GM19372 (cell line): ENCODE results near the gene EME2.

Experiments used
- ATAC-seq: cut with Tn5 transposase; IDR thresholded peaks from one replicate; pipeline ENCODE4 v1.9.1; 2021; ENCODE audit warnings: mild to moderate bottlenecking, low read depth, moderate library complexity; ENCODE audit not compliant: unreplicated experiment

EME2 gene

DNA sequence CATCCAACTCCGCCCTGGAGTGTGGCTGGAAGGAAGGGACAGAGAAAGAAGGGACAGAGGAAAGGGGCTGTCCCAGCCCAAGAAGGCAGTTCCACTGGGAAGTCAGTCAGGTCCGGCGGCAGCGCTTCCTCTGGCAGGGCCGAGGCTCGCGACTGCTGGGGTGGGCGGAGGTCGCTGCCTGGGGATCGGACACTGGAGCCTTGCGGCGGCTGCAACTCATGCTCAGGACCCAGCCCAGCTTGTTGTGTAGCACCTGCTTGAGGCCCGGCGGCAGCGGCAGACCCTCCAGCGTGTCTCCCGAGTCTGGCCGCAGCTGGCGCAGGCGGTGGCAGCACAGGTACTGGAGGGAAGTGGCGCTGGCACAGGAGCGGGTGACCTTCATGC lies 4.4 kb downstream of the EME2 start:
- ATAC-seq = no peak

DNA sequence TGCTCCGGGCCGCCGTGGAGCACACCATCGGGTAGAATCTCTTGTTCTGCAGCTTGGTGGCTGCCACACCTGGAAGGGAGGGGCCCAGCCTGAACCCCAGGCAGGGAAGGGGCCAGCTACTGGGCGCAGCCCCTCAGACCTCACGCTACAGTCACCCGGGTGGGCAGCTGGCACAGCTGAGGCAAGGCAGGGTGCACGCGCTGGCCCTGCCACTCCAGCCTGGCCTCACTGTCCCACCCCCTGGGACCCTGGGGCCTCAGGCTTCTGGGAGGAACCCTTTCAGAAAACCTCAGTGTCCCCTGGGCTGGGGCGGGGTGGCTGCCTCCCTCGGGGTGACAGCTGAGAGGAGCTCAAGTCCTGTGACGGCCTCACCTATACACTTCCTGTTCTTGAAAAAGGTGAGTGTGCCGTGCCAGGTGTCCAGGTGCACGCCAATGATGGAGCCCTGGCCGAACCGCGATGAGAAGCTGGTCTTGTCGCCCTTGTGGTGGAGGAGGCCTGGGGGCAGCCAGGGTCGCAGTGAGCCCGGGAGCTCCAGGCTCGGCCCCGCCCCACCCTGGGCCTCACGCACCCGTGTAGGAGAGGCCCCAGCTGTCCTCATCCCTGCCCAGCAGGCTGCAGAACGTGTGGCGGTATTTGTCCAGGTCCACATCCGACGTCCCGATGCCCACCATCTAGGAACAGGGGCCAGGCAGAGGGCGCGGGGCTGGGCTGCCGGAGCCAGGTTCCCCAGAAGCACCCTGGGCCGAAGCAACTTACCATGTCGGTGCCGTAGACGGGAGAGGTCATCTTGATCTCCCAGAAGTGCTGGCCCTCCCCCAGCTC lies 5.0 kb downstream of the EME2 start:
- ATAC-seq = no peak

DNA sequence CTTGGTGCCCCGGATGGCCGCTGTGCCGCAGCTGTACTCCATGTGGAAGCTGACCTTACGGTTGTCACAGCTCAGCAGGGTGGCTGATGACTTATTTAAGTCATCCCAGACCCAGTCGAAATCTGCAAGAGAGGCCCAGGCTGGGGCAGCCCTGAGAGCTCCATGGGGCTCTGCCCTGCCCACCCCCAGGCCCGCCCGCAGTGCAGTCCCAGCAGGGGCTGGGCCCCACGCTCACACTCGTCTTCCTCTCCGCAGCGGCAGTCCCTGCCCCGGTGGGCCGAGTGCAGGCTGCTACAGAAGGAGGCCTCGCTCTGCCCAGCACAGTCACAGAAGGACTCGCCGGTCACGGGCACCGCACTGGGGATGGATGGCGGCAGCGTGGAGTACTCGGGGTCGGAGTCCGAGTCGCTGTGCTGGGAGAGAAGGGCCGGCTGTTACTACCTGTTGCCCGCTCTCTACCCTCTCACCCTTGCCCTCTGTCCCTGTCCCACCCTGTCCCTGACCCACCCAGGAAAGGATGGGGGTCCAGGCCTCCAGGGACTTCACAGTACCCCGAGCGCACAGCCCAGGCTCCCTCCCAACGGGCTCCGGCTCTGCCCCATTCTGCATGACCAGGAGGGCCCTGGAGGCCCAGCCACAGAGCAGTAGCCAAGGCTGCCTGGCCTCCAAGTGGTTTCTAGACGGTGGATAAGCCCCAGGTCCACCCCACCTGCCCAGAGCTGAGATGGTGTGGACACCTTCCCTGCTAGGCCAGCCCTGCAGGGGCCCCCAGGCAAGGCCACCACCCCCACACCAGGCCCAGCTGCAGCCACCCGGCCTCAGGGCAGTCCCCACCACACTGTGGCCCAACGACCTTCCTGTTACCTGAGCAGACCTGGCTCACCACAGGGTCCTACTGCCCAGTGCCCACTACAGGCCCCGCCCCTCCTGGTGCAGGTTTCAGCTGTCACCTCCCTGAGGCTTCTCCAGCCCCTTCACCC lies 5.9 kb downstream of the EME2 start:
- ATAC-seq = no peak

DNA sequence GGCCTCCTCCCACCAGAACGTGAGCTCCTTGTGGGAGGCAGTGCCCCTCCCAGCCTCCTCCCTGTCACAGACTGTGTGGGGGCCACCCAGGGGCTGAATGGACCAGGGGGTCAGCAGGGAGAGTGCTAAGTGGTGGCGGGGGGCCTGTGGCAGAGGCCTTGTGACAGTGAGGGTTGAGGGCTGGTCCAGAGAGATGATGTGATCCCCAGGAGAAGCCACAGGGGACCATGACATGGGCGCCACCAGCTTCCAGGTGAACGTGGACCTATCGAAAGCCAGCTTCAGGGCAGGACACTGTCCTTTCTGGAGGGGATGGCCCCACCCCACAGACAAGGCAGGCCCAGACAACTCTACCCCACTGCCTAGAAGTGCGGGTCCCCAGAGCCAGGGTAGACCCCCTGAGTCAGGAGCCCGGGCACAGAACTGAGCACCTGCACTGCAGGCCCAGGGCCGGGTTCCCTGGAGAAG lies 6.7 kb downstream of the EME2 start:
- no peak for ATAC-seq

DNA sequence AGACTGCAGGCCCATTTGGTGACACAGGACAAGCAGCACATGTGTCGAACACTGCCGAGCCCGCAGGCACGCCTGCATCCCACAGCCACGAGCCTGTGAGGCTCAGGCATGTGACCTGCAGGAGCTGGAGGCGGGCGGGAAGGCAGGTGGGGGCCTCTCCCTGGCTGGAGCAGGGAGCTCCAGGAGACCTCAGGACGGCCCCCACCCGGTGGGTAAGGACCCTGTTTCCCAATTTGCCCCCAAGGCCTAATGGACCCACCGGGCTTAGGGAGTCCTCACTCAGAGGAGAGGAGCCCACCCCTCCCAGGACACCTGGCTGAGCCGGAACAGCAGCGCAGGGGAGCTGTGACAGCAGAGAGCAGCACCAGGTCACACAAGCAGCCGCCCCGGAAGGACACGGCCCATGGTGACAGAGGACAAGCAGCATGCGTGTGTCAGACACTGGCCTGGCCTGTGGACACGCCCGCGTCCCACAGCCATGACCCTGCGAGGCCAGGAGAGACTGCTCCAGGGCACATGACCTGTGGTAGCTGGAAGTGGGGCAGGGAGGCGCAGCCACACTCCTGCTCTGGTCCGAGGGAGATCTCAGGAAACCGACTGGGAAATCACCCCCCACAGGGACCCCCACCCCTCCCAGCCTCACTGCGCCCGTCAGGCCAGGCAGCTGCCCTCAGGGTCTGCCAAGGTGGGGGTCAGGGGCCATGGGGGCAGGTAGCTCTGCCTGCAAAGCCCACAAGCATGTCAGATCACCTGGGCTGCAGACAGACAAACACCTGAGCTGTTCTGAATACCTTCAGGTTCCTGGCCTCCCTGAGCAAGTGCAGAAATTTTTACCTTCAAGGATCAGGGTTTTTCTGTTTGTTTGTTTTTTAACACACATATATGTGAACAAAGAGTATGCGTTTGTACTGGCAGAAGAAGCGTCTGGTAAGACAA lies 7.4 kb downstream of the EME2 start:
- no peak for ATAC-seq

DNA sequence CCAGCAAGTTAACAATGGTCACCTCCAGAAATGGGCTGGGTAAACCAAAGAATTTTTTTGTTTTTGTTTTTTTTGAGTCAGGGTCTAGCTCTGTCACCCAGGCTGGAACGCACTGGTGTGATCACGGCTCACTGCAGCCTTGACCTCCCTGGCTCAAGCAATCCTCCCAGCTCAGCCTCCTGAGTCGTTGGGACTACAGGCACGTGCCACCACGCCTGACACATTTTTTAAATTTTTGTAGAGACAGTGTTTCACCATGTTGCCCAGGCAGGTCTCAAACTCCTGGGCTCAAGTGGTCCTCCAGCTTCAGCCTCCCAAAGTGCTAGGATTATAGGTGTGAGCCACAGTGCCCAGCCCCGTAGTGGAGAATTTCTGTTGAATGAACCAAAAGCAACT lies 8.1 kb downstream of the EME2 start:
- ATAC-seq = no peak

DNA sequence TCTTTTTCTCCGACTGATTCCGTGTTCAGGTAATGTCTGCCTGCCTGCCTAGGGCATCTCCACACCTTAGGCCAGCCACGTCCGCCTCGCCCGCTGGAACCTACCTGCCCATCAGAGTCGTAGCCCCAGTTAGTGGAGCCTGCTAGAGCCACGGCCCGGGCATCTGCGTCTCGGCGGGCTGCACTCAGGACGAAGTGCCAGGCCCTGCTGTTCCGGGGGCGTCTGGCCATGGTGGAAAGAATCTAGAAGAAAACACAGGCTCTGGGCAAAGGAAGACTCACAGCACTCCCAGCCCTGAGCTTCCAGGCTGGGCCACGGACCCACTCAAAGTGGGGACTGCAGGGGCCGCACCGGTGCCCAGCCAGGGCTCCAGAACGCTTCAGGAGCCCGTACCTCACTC lies 8.6 kb downstream of the EME2 start:
- ATAC-seq = no peak

DNA sequence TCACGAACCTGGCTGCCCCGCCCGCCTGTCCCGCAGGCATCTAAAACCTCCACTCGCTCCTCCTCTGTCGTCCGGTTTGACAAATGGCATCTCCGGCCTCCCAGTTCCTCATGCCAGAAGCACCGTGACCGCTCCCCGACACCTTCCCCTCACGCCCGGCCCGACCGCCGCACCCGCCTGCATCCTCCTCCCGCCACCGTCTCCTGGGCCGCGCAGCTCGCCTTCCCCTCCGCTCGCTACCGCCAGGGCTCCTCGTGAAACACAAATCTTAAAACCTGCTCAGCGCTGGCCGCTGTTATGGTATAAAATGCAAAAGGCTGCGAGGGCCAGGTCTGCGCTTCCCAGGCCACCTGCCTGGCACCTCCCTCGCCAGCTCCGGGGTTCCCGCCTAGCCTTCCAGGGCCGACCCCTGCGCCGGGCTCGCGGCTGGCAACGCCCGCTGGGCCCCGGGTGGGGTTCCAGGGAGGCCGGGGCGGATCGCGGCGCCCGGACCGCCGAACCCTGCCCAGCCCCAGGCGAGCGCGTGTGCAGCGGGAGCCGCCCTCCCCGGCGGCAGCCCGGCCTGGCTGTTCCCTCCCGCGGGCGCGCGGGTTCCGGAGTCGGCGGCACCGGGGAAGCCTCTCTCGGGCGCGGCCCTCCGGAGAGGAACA lies 9.3 kb downstream of the EME2 start:
- peak; percentile 4 for ATAC-seq

DNA sequence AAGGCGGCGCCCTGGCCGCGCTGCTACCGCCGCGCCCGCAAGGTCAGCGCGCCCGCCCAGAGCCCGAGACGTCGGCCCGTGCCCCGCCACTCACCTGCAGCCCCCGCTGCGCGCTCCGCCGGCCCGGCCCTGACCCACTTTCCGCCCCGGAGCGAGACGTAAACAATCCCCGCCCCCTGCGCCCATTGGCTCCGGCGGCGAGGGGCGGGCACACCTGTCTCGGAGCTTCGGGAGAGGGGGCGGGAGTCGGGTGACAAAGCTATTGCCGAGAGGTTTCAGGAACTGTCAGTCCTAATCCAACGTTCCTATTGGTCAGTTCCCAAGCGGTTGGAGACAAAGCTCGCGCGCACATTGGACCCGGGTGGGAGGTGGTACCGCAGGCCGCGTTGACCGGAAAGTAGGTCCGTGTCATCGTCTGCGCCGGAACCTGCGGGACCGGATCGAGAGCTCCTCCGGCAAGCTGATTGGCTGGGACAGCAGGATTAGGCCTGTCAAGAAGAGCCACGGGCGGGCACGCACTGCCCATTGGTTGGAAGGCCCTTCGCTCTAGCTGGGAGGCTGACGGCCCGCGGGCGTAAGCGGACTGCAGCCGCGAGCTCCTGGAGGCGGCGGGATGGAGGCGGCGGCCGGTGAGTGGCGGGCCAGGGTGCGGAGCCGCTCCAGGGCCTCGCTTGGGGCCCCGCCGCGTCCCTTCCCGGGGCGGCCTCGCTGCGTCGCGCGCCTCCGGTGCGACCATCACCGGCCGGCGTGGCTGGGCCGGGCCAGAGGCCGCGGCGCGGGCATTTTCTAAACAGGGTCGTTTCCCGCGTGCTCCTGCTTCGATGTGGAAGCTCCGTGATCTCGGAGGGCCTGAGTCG lies 10.0 kb downstream of the EME2 start, which contains the start of the genes NUBP2 and SPSB3:
NUBP2 (plus strand) TSS at position 553 of the 857 bp plus-strand sequence; CDS start at position 614, 61 bp downstream.
SPSB3 (minus strand) TSS at position 164 of the 857 bp plus-strand sequence. CDS start 1,088 bp downstream, outside the sequence.
- ATAC-seq = peak; percentile 86

DNA sequence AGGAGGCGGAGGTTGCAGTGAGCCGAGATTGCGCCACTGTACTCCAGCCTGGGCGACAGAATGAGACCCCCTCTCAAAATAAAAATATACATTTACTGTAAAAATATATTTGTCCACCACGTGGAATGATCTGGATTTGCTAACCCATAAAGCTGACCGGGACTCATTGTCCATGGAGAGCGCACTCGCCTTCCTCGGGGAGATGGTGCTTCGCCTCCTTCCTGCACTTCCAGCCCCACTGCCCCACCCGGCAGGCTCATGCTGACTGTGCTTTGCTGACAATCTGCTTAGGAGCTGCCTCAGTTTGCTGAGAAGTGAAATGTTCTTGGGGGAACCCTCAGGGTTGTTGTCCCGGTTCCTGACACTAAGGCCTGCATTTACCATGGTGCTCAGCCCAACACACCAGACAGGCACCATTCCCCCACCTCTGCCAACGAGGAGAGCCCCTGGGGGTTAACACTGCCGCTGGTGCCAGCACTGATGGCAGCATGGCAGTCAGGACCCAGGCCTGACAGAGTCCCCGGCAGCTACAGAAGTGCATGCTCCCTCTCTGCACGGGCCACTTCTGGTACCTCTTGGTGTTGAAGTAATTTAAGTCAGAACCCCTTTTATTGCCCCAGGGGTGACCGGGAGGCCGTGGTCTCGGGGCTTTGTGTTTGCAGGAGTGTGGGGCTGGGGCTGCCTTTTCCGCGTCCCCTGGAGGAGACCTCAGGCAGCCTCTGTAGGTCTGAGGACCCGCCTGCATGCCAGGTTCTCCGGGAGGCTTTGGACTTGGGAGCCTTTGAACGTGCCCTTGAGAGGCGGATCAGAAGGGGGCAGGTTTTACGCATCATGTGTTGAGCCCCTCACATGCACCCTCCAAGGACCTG lies 12.6 kb downstream of the EME2 start:
- ATAC-seq = no peak

DNA sequence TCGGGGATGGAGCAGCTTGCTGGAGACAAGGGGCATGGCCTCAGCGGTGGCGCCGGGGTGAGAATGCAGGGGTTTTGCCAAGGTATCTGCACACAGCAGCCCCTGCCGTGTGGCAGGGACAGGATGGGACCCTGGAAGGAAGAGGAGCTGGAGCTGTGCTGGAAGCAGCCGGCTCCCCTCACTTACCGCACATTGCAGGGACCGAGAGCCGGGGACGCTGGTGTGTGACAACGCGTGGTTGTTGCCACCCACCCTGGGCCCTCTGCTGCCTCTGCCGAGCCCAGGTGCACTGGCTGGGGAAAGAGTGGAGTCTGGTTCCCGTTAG lies 13.2 kb downstream of the EME2 start:
- ATAC-seq = no peak

DNA sequence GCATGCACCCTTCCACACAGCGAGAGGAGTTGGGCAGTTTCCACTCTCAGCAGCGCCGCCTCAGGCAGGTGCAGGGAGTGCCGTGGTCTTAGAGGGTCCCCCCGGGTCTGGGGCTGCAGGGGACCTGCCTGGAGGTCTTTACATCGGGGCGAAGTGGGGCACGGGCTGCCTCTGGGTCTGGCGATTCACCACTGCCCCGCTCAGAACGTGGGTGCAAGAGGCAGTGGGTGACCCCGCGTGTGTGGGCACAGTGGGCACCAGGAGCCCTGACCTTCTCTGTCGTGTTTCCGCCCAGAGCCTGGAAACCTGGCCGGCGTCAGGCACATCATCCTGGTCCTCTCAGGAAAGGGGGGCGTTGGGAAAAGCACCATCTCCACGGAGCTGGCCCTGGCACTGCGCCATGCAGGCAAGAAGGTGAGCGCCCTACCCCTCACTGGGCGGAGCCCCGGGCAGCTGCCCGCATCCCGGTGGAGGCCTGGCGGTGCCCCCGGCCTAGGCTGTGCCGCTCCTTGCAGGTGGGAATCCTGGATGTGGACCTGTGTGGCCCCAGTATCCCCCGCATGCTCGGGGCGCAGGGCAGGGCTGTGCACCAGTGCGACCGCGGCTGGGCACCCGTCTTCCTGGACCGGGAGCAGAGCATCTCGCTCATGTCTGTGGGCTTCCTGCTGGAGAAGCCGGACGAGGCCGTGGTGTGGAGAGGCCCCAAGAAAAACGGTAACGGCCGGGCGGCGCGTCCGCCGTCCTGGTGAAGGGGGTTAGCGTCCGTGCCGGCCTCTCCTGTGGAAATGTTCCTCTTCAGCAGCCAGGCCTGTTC lies 13.8 kb downstream of the EME2 start:
- no peak for ATAC-seq

DNA sequence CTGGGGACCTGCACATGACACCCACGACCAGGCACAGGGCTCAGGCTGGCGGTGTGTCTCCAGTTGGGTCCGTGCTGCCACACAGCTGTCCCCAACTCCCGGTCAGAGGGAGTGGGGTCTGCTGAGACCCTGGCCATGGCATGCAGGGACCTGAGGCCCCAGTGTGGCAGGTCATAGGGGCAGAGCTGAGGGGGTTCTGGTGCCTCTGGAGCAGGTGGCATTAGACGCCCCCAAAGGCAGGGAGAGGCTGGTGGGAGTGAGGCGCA lies 14.4 kb downstream of the EME2 start:
- ATAC-seq = no peak

DNA sequence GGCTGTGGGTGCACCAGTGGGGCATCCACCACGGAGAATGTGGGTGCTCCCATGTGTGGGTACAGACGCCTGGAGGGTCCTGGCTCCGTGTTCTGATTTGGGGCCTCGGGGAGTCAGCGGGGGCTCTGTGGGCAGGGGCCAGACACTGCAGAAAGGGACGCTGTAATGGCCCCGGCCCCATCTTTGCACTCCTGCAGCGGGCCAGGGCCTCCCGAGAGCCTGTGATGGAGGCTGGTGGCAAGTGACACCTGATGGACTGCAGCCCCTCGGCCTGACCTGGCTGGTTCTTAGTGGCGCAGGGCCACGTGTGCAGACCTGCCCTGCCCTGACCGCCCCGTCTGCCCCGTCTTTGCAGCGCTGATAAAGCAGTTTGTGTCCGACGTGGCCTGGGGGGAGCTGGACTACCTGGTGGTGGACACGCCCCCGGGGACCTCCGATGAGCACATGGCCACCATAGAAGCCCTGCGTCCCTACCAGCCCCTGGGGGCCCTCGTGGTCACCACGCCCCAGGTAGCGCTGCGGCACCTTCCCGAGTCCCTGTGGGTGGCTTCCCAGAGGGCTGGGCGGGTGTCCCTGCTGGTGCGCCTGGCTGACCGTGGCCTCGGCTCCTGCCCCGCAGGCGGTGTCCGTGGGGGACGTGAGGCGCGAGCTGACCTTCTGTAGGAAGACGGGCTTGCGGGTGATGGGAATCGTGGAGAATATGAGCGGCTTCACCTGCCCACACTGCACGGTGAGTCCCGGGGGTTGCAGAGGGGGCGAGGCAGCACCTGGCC lies 14.9 kb downstream of the EME2 start:
- no peak for ATAC-seq

DNA sequence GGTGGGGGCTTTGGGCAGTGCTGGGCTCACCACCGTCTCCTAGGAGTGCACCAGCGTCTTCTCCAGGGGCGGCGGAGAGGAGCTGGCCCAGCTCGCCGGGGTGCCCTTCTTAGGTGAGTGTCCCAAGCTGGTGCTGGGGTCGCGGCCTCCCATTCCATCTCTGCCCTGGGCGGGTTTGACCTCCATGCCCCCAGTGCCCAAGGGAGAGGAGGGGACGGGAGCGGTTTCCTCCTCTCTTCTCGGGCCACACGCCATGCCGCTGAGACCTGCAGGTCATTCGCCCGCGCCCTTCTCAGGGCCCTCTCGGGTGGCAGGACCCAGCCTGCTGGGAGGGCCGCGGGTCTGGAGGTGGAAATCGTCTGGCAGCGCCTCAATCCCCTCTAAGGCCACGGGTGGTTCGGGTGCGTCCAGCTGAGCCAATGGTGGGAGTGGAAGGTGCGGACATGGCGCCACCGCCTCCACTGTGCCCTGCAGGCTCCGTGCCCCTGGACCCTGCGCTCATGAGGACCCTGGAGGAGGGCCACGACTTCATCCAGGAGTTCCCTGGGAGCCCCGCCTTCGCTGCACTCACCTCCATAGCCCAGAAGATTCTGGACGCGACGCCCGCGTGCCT lies 15.6 kb downstream of the EME2 start:
- no peak for ATAC-seq

DNA sequence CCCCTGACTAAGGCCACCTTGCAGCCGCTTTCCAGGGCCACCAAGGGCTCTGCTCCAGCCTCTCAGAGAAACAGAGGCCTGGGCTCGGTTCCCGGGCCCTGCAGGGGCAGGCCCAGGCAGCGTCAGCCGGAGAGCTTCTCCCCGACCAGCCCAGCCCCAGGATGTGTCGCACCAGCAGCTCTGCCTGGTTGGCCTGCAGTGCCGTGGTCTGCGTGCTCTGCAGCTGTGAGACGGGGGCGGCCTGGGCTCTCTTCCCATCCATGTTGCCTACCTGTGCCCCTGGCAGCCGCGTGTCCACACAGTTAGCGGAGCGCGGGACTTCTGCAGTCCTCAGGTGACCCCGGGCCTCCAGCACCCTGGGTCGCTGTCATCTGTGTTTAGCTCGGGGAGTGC lies 16.1 kb downstream of the EME2 start:
- no peak for ATAC-seq
